ENCODE data around the gene EXOC4. TPM values are rescaled to one million over a fixed set of nuclear protein-coding genes. Genes with fewer than 3 reads are reported as not detected.

EXOC4 gene
- total and polyA plus RNA-seq, 2 experiments from 2014 or later: 23.9 to 51.7 TPM

GRCh38 chr7:133401225-133401624 is 148.3 kb downstream of the EXOC4 start:
- in situ Hi-C loops (cut with MboI): no loop called here
- Histone ChIP-seq H2AFZ (no peak overlapping the region), H3K4me3 (peak overlapping the region; percentile 20; the same call in 1 of the 2 replicates), H3K36me3 (ENCODE audit: low read depth) (no peaks in the 10 kb centered on the region), H3K79me2 (ENCODE audit: insufficient read depth) (no peaks in the 10 kb centered on the region), H3K4me1 (ENCODE audit: insufficient read depth) (peaks cover 14% of the 10 kb centered on the region), H3F3A (ENCODE audit: insufficient read depth) (no peaks in the 10 kb centered on the region), H3K9me3 (ENCODE audit: low read depth) (no peaks in the 10 kb centered on the region), H3K27me3 (replicated peaks; ENCODE audit: insufficient read depth) (no peaks in the 10 kb centered on the region), H3K9ac (no peak overlapping the region; the same call in 1 of the 2 replicates), H4K20me1 (ENCODE audit: insufficient read depth) (no peaks in the 10 kb centered on the region), H3K9me2 (ENCODE audit: insufficient read depth) (no peaks in the 10 kb centered on the region), H3K27ac (no peak overlapping the region), H3K4me2 (ENCODE audit: unreplicated experiment) (peak overlapping the region; percentile 46)
- no peak for DNase-seq
- no peak for TF ChIP-seq EZH2phosphoT487 (IDR thresholded peaks at IDR 0.05; ENCODE audit: insufficient read depth, low read depth)
- WGBS, 2 experiments (ENCODE audit: low coverage in 1 of 2, low lambda C conversion rate in 2 of 2, missing lambda C conversion rate in 2 of 2): 50 to 83% methylated on average over 1 of the region's 1 CpG

GRCh38 chr7:133408212-133408611 is 155.3 kb downstream of the EXOC4 start:
- in situ Hi-C loops (cut with MboI): no loop called here
- peaks cover 4% of the 10 kb centered on the region; the same call in 1 of the 2 replicates for H4K20me1 ChIP-seq (ENCODE audit: insufficient read depth)

GRCh38 chr7:133409421-133409820 is 156.5 kb downstream of the EXOC4 start:
- in situ Hi-C loops (cut with MboI): no loop called here

More at GRCh38 chr7:133408212-133408611, 155.3 kb downstream of the EXOC4 start:
- 93 to 100% methylated on average over 1 to 2 of the region's 2 CpGs for WGBS, 2 experiments (ENCODE audit: low coverage in 1 of 2, low lambda C conversion rate in 2 of 2, missing lambda C conversion rate in 2 of 2)
- H3K4me3 ChIP-seq: no peak overlapping the region
- no peak overlapping the region for H2AFZ ChIP-seq
- no peaks in the 10 kb centered on the region for H3K4me1 ChIP-seq (ENCODE audit: insufficient read depth)
- H3K27me3 ChIP-seq (replicated peaks; ENCODE audit: insufficient read depth): no peaks in the 10 kb centered on the region
- no peaks in the 10 kb centered on the region for H3F3A ChIP-seq (ENCODE audit: insufficient read depth)
- no peaks in the 10 kb centered on the region for H3K9me3 ChIP-seq (ENCODE audit: low read depth)
- no peak overlapping the region for H3K4me2 ChIP-seq (ENCODE audit: unreplicated experiment)
- H3K79me2 ChIP-seq (ENCODE audit: insufficient read depth): no peaks in the 10 kb centered on the region; the same call in 1 of the 2 replicates
- H3K36me3 ChIP-seq (ENCODE audit: low read depth): no peaks in the 10 kb centered on the region
- H3K9me2 ChIP-seq (ENCODE audit: insufficient read depth): no peaks in the 10 kb centered on the region
- no peak for TF ChIP-seq EZH2phosphoT487 (IDR thresholded peaks at IDR 0.05; ENCODE audit: insufficient read depth, low read depth)
- no peak for TF ChIP-seq EZH2 (IDR thresholded peaks at IDR 0.05; ENCODE audit: insufficient read depth, poor library complexity, severe bottlenecking)
- no peak for DNase-seq
- H3K27ac ChIP-seq: no peak overlapping the region
- no peak overlapping the region for H3K9ac ChIP-seq

GRCh38 chr7:133409966-133410365 is 157.1 kb downstream of the EXOC4 start:
- Histone ChIP-seq H4K20me1 (ENCODE audit: insufficient read depth) (peaks cover 4% of the 10 kb centered on the region; the same call in 1 of the 2 replicates), H3K4me1 (ENCODE audit: insufficient read depth) (no peaks in the 10 kb centered on the region), H2AFZ (no peak overlapping the region), H3K4me2 (ENCODE audit: unreplicated experiment) (no peak overlapping the region), H3K27ac (no peak overlapping the region), H3K27me3 (replicated peaks; ENCODE audit: insufficient read depth) (no peaks in the 10 kb centered on the region), H3K9me2 (ENCODE audit: insufficient read depth) (no peaks in the 10 kb centered on the region), H3F3A (ENCODE audit: insufficient read depth) (no peaks in the 10 kb centered on the region), H3K9ac (no peak overlapping the region), H3K36me3 (ENCODE audit: low read depth) (no peaks in the 10 kb centered on the region), H3K79me2 (ENCODE audit: insufficient read depth) (no peaks in the 10 kb centered on the region; the same call in 1 of the 2 replicates), H3K4me3 (no peak overlapping the region), H3K9me3 (ENCODE audit: low read depth) (no peaks in the 10 kb centered on the region)
- 97 to 100% methylated on average over 1 of the region's 1 CpG for WGBS, 2 experiments (ENCODE audit: low coverage in 1 of 2, low lambda C conversion rate in 2 of 2, missing lambda C conversion rate in 2 of 2)
- DNase-seq: no peak
- TF ChIP-seq EZH2phosphoT487 (IDR thresholded peaks at IDR 0.05; ENCODE audit: insufficient read depth, low read depth) (no peak), EZH2 (IDR thresholded peaks at IDR 0.05; ENCODE audit: insufficient read depth, poor library complexity, severe bottlenecking) (no peak)
- in situ Hi-C loops (cut with MboI): no loop called here

More at GRCh38 chr7:133409421-133409820, 156.5 kb downstream of the EXOC4 start:
- H4K20me1 ChIP-seq (ENCODE audit: insufficient read depth): peaks cover 4% of the 10 kb centered on the region; the same call in 1 of the 2 replicates
- DNase-seq: no peak
- H3K36me3 ChIP-seq (ENCODE audit: low read depth): no peaks in the 10 kb centered on the region
- WGBS, 2 experiments (ENCODE audit: low coverage in 1 of 2, low lambda C conversion rate in 2 of 2, missing lambda C conversion rate in 2 of 2): 52 to 55% methylated on average over 2 of the region's 2 CpGs
- H3K27ac ChIP-seq: no peak overlapping the region
- no peak overlapping the region for H3K9ac ChIP-seq
- H3K9me3 ChIP-seq (ENCODE audit: low read depth): no peaks in the 10 kb centered on the region
- TF ChIP-seq EZH2phosphoT487 (IDR thresholded peaks at IDR 0.05; ENCODE audit: insufficient read depth, low read depth) (no peak), EZH2 (IDR thresholded peaks at IDR 0.05; ENCODE audit: insufficient read depth, poor library complexity, severe bottlenecking) (no peak)
- no peak overlapping the region for H2AFZ ChIP-seq
- no peaks in the 10 kb centered on the region for H3F3A ChIP-seq (ENCODE audit: insufficient read depth)
- H3K4me2 ChIP-seq (ENCODE audit: unreplicated experiment): no peak overlapping the region
- H3K79me2 ChIP-seq (ENCODE audit: insufficient read depth): no peaks in the 10 kb centered on the region; the same call in 1 of the 2 replicates
- H3K4me3 ChIP-seq: no peak overlapping the region
- H3K4me1 ChIP-seq (ENCODE audit: insufficient read depth): no peaks in the 10 kb centered on the region
- no peaks in the 10 kb centered on the region for H3K9me2 ChIP-seq (ENCODE audit: insufficient read depth)
- no peaks in the 10 kb centered on the region for H3K27me3 ChIP-seq (replicated peaks; ENCODE audit: insufficient read depth)
